Vagina (tissue), 2 donors: ENCODE measurements around the gene PDE2A.

Source experiments
- POLR2A ChIP-seq, 2 donors: fragments of 450-650 bp; IDR thresholded peaks; one replicate each; pipeline ENCODE4 v1.6.1; 2017; ENCODE audit warnings: antibody characterized with exemption in 2 of 2, mild to moderate bottlenecking in 2 of 2, moderate library complexity in 2 of 2
- POLR2AphosphoS5 ChIP-seq, 2 donors: sonication (generic); formaldehyde crosslinking; IDR thresholded peaks; one replicate each; pipeline ENCODE4 v1.9.0; 2017; ENCODE audit warnings: antibody characterized with exemption in 2 of 2, mild to moderate bottlenecking in 2 of 2, low read depth in 1 of 2; ENCODE audit not compliant: insufficient read depth in 1 of 2
- TF ChIP-seq, protein P1 (sequence below), 3 experiments: fragments of 450-650 bp in 2 of 3; fragments of 200-600 bp in 1 of 3; sonication (generic) in 1 of 3; IDR thresholded peaks; one replicate each; pipeline ENCODE4 v1.5.1; 2017 to 2019; ENCODE audit warnings: antibody characterized with exemption in 3 of 3, mild to moderate bottlenecking in 2 of 3, moderate library complexity in 2 of 3

- TF ChIP-seq, protein P1, sequence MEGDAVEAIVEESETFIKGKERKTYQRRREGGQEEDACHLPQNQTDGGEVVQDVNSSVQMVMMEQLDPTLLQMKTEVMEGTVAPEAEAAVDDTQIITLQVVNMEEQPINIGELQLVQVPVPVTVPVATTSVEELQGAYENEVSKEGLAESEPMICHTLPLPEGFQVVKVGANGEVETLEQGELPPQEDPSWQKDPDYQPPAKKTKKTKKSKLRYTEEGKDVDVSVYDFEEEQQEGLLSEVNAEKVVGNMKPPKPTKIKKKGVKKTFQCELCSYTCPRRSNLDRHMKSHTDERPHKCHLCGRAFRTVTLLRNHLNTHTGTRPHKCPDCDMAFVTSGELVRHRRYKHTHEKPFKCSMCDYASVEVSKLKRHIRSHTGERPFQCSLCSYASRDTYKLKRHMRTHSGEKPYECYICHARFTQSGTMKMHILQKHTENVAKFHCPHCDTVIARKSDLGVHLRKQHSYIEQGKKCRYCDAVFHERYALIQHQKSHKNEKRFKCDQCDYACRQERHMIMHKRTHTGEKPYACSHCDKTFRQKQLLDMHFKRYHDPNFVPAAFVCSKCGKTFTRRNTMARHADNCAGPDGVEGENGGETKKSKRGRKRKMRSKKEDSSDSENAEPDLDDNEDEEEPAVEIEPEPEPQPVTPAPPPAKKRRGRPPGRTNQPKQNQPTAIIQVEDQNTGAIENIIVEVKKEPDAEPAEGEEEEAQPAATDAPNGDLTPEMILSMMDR (IDR thresholded peaks at IDR 0.05) = no peak
- TF ChIP-seq POLR2A (IDR thresholded peaks at IDR 0.05) = no peak
- TF ChIP-seq POLR2AphosphoS5 (IDR thresholded peaks at IDR 0.05; ENCODE audit: insufficient read depth in 1 of 2, low read depth in 1 of 2) = no peak
Measured at GRCh38 chr11:72569966-72570892, 104.0 kb downstream of the PDE2A start.
